ENCODE data around the gene GAK.

GAK gene

GRCh38 chr4:907691-908425, 24.3 kb downstream of the GAK start:
- DNase-seq, result no peak

GRCh38 chr4:907103-907400, 25.1 kb downstream of the GAK start:
- DNase-seq, result no peak

- DNase-seq, result no peak
Observed at GRCh38 chr4:906339-907102, 25.6 kb downstream of the GAK start.

GRCh38 chr4:905485-906338, 26.4 kb downstream of the GAK start:
- peak in 2 of 51 donors; percentile 7 to 9 for DNase-seq

DNA sequence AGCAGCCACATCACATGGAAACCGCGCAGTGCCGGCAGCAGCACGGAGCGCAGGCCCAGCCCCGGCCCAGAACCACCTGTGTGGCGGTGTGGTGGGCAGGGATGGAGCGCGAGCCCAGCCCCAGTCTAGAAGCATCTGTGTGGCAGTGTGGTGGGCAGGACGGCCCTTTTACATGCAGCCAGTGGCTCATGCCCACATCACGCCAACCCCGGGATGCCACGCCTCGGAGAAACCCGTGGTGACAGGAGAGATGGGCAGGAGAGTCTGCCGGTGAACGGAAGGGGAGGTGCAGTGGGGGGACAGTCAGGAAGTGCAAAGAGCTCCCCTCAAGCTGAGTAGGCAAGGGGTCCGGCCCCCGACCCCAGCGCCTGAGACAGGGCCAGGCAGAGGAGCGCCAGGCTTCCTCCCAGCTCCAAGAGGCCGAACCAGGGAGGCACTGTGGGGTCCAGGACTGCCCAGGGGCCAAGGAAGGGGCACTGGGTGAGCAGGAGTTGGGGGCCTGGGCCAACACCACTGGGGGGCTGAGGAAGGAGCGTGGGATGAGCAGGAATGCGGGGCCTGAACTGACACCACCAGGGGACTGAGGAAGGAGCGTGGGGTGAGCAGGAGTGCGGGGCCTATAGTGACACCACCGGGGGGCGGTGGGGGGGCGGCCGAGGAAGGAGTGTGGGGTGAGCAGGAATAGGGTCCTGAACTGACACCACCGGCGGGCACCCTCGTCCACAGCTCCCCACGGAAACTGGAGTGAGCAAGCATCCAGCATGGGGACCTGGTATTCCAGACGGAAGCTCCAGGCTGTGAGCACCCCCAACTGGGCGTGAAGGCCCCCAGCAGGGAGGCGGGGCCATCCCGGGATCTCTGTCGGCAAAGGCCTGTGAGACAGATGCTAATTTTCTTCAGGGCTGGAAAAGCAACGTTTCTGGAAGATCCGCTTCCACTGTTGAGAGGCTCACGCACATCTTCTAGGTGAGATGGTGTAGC, 28.8 kb downstream of the GAK start:
- no peak for DNase-seq

- DNase-seq, result no peak
Observed at GRCh38 chr4:901192-901910, 30.8 kb downstream of the GAK start.

DNA sequence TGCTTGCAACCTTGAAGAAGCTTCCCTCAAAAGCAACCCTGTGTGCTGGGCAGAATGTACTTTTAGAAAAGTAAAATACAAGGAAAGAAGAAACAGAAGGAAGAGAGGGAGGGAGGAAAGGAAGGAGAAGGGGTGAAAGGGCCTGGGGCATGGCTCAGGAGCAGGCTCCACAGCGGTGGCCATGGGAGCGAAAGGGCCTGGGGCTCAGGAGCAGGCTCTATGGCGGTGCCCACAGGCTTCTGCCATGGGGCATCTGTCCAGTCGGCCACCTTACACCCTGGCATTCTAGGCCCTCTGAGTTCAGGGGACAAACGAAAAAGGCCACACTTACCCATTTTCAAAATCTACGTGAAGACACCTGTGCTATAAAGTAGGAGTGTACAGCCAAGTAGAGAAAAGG, 31.4 kb downstream of the GAK start:
- DNase-seq, result no peak

GRCh38 chr4:900073-900472, 32.0 kb downstream of the GAK start:
- no peak for DNase-seq

- DNase-seq, result no peak
Observed at GRCh38 chr4:899556-899906, 32.6 kb downstream of the GAK start.

DNA sequence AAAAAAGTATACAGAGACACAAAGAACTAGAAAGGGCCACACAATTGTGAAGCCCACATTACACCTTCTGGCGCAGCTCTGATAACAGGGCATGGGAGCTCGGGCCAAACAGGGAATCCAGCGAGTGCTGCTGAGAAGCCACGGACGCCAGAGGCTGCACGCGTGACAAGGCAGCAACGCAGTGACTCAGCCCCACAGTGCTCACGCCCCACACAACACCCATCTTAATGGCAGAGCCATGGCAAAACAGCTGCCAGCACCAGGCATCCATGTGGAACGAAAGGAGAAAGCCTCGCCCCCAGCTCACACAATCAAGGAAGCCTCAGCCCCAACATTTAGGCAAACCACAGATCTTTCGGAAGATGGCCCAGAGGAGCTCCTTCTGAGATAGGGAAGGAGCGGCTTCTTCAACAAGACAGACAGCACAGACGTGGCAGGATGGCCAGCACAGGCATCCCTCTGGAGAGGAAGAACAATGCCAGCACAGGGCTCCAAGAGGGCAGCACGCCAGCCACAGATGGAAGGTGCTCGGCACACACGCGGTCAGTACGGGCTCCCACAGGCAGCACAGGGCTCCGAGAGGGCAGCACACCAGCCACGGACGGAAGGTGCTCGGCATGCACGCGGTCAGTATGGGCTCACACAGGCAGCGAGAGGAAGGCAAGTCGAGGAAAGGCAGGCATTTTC, 33.1 kb downstream of the GAK start:
- DNase-seq, result peak in 10 of 51 donors; percentile 10 to 39 (median 21)

DNA sequence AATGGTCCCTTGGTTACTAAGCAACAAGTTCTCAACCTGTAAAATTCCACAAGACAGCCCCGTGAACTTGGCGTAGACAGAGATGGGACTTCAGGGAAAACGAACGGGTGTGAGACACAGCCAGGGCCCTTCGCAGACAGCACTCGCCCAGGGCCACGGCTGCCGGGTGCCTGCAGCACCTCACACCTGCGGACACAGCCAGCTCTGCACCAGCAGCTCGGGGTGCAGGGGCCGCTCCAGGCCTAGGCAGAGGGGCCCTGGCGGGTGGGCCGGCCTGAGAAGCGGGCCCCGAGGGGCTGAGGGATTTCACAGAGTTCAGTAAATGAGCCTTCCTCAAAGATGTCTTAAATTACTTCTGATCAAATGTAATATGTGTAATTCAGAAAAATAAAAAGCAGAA, 34.0 kb downstream of the GAK start:
- DNase-seq, result no peak

- DNase-seq, result no peak
Observed at GRCh38 chr4:896630-897029, 35.5 kb downstream of the GAK start.

GRCh38 chr4:896216-896615, 35.9 kb downstream of the GAK start:
- no peak for DNase-seq

DNA sequence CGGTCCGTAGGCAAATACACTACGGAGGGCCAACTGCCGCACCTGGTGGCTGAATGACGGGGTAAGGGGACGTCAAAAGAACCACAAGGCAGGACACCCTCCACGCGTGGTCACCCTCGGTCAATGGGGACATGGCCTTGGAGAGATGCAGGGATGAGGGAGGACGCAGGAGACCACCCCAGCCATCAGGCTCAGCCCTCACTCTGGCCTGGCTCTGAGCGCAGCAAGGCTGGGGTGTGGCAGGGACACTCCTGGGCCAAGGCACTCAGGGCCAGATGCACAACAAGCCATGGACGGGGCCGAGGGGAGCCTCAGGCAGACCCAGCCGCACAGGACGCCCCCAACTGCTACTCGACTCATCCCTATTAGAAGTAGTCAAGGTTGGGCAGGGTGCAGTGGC, 36.5 kb downstream of the GAK start:
- no peak for DNase-seq

DNA sequence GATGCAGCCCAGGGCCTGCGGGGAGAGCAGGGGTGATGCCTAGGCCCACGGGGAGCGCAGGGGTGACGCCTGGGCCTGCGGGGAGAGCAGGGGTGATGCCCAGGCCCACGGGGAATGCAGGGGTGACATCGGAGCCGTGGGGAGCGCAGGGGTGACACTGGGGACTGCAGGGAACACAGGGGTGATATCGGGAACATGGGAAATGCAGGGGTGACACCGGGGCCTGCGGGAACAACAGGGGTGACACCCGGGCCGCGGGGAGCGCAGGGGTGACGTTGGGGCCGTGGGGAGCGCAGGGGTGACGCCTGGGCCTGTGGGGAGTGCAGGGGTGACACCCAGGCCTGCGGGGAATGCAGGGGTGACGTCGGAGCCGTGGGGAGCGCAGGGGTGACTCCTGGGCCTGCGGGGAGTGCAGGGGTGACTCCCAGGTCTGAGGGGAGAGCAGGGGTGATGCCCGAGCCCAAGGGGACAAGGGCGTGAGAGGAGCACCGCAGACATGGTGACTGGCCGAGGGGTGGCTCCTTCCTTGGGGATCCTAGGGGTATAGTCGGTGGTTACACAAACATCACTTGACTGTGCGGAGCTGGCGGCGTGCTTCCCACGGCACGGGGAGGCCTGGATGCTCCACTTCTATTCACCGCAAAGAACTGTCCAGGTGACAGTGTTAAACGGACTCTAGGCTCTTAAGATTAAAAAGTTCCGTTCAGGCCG, 38.0 kb downstream of the GAK start:
- DNase-seq, result no peak

DNA sequence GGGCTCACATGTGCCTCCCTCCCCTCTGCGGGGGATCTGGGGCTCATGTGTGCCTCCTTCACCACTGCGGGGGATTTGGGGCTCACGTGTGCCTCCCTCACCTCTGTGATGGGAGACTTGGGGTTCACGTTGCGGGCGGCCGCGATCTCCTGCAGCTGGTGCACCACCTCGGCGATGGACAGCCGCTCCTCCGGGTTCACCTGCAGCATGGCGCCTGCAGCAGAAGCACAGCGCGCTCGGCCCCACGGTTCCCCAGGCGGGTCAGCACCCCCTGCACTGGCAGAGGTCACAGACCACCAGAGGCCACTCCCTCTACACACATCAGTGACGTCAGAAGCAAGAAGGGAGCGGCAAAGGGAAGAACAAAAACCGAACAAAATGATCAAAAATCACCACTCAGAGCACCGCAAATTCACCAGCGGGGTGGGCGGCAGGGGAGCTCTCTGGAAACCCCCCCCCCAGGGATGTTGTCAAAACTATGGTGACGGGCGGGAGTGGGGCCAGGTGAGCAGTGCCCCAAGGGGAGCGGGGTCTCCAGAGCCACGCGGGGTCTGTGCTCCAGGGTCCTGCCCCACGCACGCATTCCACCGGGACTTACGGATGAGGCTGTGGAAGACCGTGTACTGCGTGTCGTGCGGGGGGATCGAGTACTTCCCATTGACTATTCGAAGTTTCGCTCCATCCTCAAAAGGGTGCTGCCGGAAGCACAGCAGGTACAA, 38.7 kb downstream of the GAK start:
- no peak for DNase-seq

GRCh38 chr4:892780-893179, 39.3 kb downstream of the GAK start:
- DNase-seq, result no peak

DNA sequence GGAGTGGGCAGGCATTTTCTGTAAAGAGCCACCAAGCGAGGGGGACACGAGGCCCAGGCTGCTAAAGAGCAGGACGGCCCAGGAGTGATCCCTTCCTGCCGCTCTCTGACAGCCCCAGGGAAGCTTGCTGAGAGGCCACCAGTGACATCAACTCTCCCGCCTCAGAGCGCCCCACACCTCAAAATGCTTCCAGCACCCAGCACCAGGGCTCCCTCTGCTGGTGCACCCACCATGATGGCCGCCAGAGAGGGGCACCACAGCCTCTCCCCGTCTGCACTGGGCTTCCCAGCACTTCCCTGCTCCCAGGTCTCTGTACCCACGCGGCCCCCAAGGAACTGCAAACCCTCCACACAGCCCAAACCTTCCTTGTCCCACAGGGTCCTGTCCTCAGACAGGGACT, 40.4 kb downstream of the GAK start:
- DNase-seq, result no peak

Data from hypothalamus (tissue), 51 donors.